ENCODE measurements around the gene PROX1. TPM values are rescaled to one million over a fixed set of nuclear protein-coding genes. Genes with fewer than 3 reads are reported as not detected.

Gene PROX1
- total RNA-seq, 2 donors from 2014 or later = not detected

DNA sequence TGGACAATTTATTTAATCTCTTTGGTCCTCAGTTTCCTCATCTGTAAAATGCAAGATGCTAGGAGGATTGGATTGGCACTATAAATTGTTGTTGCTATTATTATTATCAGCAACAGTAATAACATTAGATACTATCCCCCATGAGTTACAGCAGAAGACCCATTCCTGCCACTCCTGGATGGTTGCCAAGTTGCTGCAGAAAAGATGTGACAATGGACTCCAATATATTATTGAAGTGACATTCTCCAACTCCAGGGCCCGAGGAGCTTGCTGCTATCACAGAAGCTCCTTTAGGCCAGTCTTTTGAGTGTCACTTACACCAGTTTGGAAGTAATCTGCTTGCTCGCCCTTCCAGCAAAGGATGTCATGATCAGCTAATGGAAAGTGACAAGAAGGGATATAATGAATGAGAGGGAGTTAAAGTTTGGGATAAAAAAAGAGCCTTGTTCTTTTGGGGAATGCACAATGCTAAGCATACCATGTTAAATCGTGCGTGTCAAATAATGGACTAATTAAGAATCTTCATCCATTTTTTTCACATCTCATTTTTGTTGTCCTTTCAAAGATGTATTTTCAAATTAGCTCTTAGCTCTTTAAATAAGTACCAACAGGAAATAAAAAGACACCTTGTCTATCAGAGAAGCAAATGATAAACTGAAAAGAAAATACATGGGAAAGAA lies 19.5 kb upstream of the PROX1 start:
- no peak for ATAC-seq
- no peak overlapping the region for H3K27ac Mint-ChIP-seq

DNA sequence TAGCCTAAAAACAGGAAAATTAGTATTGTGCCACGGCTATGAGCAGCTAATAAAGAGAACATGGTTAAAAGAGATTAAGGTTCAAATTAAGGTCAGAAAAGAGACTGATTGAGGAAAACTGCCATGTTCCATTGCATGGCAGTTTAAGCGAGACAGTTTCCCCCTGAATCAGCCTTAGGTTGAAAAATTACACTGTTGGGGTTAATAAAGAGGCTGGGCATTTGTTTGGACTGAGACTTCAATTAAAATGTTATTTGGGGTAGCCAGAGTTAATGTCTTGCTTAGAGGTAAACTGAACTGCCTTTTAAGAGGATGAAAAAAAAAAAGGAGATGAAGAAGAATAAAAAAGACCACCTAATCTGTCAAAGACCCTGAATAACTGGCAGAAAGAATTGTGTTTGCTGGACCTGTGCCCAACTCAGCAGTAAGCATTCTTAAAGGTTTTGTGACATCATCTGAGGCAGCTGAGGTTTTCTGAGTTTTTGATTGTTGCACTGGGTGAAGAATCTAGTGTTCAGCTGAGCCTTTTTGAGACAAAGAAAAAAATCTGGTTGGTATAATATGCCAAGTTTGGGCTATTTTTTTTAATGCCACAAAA lies 17.7 kb upstream of the PROX1 start:
- Mint-ChIP-seq H3K36me3 (ENCODE audit: low read depth) (no peaks in the 10 kb centered on the region), H3K27me3 (peaks cover 11% of the 10 kb centered on the region), H3K4me1 (no peaks in the 10 kb centered on the region), H3K4me3 (no peak overlapping the region), H3K27ac (no peak overlapping the region)
- ATAC-seq (no peak), DNase-seq (no peak)
- H3K9me3 ChIP-seq (ENCODE audit: control insufficient read depth, low read length, poor library complexity, severe bottlenecking) = no peaks in the 10 kb centered on the region

More for the DNA sequence above, 19.5 kb upstream of the PROX1 start:
- no peaks in the 10 kb centered on the region for H3K4me1 Mint-ChIP-seq
- DNase-seq = no peak
- no peaks in the 10 kb centered on the region for H3K9me3 ChIP-seq (ENCODE audit: control insufficient read depth, low read length, poor library complexity, severe bottlenecking)
- H3K27me3 Mint-ChIP-seq = peaks cover 11% of the 10 kb centered on the region
- H3K36me3 Mint-ChIP-seq (ENCODE audit: low read depth) = no peaks in the 10 kb centered on the region
- no peak overlapping the region for H3K4me3 Mint-ChIP-seq

DNA sequence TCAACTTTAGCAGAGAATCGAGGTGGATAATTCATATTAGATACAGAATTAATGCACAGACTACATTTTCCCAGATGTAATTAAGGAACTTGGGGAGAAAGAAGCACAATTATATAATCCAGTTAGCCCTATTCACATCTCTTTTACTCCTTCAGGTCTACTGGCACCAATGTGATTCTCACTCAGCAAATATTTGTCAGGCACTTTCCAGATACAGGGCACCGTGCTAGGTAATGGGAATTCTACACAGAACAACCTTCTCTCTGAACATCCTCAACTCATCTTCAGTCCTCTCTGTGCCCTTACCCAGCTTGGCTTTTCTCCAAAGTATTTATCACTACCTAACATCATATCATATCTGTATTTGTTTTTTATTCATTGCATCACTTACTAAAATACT lies 15.6 kb upstream of the PROX1 start:
- no peak overlapping the region for H3K27ac Mint-ChIP-seq

DNA sequence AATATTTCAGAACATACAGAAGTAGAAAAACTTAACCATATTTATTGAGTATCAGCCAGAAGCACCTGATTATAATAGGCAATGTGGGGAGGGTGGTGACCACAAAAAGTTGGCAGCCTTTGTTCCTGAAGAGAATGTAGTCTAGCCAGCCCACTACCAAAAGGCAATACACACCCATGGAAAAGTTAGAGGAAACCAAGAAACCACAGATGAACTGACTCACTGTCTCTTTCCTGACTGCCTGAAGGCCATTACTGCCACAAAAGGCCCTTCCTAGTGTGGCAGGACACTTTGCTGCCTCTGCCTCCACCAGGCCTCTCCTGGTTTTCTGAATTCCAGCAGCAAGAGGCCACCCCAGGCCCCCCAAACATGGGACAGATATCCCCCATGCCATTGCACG lies 14.6 kb upstream of the PROX1 start:
- Mint-ChIP-seq H3K4me1 (no peaks in the 10 kb centered on the region), H3K4me3 (no peak overlapping the region), H3K27me3 (peaks cover 16% of the 10 kb centered on the region), H3K36me3 (ENCODE audit: low read depth) (no peaks in the 10 kb centered on the region), H3K27ac (no peak overlapping the region)
- ATAC-seq = no peak
- DNase-seq = no peak
- no peaks in the 10 kb centered on the region for H3K9me3 ChIP-seq (ENCODE audit: control insufficient read depth, low read length, poor library complexity, severe bottlenecking)

More for the DNA sequence above, 15.6 kb upstream of the PROX1 start:
- Mint-ChIP-seq H3K4me1 (no peaks in the 10 kb centered on the region), H3K36me3 (ENCODE audit: low read depth) (no peaks in the 10 kb centered on the region), H3K4me3 (no peak overlapping the region), H3K27me3 (peaks cover 17% of the 10 kb centered on the region)
- DNase-seq (no peak), ATAC-seq (no peak)
- no peaks in the 10 kb centered on the region for H3K9me3 ChIP-seq (ENCODE audit: control insufficient read depth, low read length, poor library complexity, severe bottlenecking)

- H3K36me3 Mint-ChIP-seq (ENCODE audit: low read depth) = no peaks in the 10 kb centered on the region
- H3K27me3 Mint-ChIP-seq = peaks cover 37% of the 10 kb centered on the region
- no peaks in the 10 kb centered on the region for H3K4me1 Mint-ChIP-seq
- no peak overlapping the region for H3K27ac Mint-ChIP-seq
- DNase-seq (no peak), ATAC-seq (no peak)
- no peak overlapping the region for H3K4me3 Mint-ChIP-seq
- H3K9me3 ChIP-seq (ENCODE audit: control insufficient read depth, low read length, poor library complexity, severe bottlenecking) = no peaks in the 10 kb centered on the region
Observed at GRCh38 chr1:213976665-213977485, 10.9 kb upstream of the PROX1 start.

GRCh38 chr1:213977486-213977842 lies 10.3 kb upstream of the PROX1 start:
- Mint-ChIP-seq H3K4me1 (no peaks in the 10 kb centered on the region), H3K36me3 (ENCODE audit: low read depth) (no peaks in the 10 kb centered on the region), H3K27me3 (peaks cover 41% of the 10 kb centered on the region), H3K27ac (no peak overlapping the region), H3K4me3 (no peak overlapping the region)
- DNase-seq (no peak), ATAC-seq (no peak)
- no peaks in the 10 kb centered on the region for H3K9me3 ChIP-seq (ENCODE audit: control insufficient read depth, low read length, poor library complexity, severe bottlenecking)

DNA sequence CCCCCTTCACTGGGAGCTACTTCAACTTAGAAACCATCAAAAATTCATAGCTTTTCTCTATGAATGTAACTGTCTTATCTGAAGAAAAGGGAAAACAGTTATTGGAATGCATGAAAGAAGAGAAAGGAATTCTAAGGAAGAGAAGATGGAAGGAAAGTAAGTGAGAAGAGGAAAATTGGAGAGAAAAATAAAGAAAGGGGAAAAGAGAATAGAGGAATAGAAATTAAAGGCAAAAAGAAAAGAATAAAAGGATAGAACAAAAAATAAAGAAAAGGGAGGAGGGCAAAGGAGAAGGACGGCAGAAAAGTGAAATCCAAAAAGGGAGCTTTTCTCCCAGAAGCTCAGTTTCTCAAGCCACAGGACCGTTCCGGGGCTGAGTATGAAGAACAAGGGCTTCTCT lies 9.9 kb upstream of the PROX1 start:
- ATAC-seq (no peak), DNase-seq (no peak)
- Mint-ChIP-seq H3K27me3 (peaks cover 41% of the 10 kb centered on the region), H3K36me3 (ENCODE audit: low read depth) (no peaks in the 10 kb centered on the region), H3K4me1 (no peaks in the 10 kb centered on the region), H3K27ac (no peak overlapping the region), H3K4me3 (no peak overlapping the region)
- H3K9me3 ChIP-seq (ENCODE audit: control insufficient read depth, low read length, poor library complexity, severe bottlenecking) = no peaks in the 10 kb centered on the region

DNA sequence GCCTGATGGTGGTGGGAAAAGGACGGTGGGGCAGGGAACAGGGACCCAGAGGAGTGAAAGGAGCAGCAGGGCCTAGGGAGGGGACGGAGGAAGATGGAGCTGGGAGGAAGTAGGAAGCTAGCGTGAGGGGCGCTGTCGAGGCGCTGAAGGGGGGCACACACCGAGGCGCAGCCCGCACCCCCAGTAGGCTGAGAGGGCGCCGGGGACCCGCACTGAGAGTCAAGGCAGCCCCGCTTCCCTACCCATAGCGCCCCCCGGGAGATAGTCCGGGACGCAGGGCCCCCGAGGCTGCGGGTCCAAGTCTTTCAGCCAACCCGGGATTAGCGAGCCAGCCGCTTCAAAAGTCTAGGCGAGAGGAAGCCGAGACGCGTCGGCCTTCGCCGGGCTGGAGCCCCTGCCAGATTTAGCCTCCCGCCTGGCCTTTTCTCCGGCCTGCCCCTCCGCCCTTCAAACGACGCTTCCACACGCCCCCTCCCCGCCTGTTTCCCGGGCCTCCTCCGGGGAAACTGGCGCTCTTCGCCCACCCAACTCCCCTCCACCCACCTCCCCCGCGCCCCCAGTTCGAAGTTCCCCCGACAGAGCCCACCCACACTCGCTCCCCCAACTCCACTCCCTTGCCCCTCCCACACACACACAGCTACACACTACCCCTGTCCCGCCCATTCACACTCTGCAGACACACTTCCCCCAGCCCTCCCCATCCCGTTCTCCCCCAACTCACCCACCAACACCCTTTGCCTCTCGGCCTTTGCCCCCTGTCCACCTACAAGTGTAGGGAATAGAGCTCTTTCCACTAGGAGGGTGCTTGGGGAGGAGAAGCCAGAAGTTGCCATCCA lies 7.8 kb upstream of the PROX1 start:
- H3K36me3 Mint-ChIP-seq (ENCODE audit: low read depth) = peaks cover 2% of the 10 kb centered on the region
- no peak for DNase-seq
- H3K27me3 Mint-ChIP-seq = peaks cover 56% of the 10 kb centered on the region
- H3K4me1 Mint-ChIP-seq = no peaks in the 10 kb centered on the region
- ATAC-seq = no peak
- no peaks in the 10 kb centered on the region for H3K9me3 ChIP-seq (ENCODE audit: control insufficient read depth, low read length, poor library complexity, severe bottlenecking)
- H3K4me3 Mint-ChIP-seq = no peak overlapping the region
- H3K27ac Mint-ChIP-seq = no peak overlapping the region

GRCh38 chr1:213980906-213981305 lies 6.9 kb upstream of the PROX1 start:
- peaks cover 60% of the 10 kb centered on the region for H3K27me3 Mint-ChIP-seq
- H3K36me3 Mint-ChIP-seq (ENCODE audit: low read depth) = peaks cover 2% of the 10 kb centered on the region
- ATAC-seq (no peak), DNase-seq (no peak)
- H3K27ac Mint-ChIP-seq = no peak overlapping the region
- H3K9me3 ChIP-seq (ENCODE audit: control insufficient read depth, low read length, poor library complexity, severe bottlenecking) = no peaks in the 10 kb centered on the region
- H3K4me1 Mint-ChIP-seq = no peaks in the 10 kb centered on the region
- no peak overlapping the region for H3K4me3 Mint-ChIP-seq

GRCh38 chr1:213982289-213982671 lies 5.5 kb upstream of the PROX1 start:
- no peak overlapping the region for H3K27ac Mint-ChIP-seq
- H3K4me3 Mint-ChIP-seq = no peak overlapping the region
- no peaks in the 10 kb centered on the region for H3K4me1 Mint-ChIP-seq
- no peak for ATAC-seq
- no peaks in the 10 kb centered on the region for H3K9me3 ChIP-seq (ENCODE audit: control insufficient read depth, low read length, poor library complexity, severe bottlenecking)
- DNase-seq = no peak
- peaks cover 72% of the 10 kb centered on the region for H3K27me3 Mint-ChIP-seq
- peaks cover 3% of the 10 kb centered on the region for H3K36me3 Mint-ChIP-seq (ENCODE audit: low read depth)

- H3K36me3 Mint-ChIP-seq (ENCODE audit: low read depth) = peaks cover 3% of the 10 kb centered on the region
- H3K27me3 Mint-ChIP-seq = peaks cover 76% of the 10 kb centered on the region
- no peak overlapping the region for H3K4me3 Mint-ChIP-seq
- ATAC-seq (no peak), DNase-seq (no peak)
- peaks cover 3% of the 10 kb centered on the region for H3K4me1 Mint-ChIP-seq
- H3K9me3 ChIP-seq (ENCODE audit: control insufficient read depth, low read length, poor library complexity, severe bottlenecking) = no peaks in the 10 kb centered on the region
- no peak overlapping the region for H3K27ac Mint-ChIP-seq
Observed at GRCh38 chr1:213982672-213983492, 4.9 kb upstream of the PROX1 start.

DNA sequence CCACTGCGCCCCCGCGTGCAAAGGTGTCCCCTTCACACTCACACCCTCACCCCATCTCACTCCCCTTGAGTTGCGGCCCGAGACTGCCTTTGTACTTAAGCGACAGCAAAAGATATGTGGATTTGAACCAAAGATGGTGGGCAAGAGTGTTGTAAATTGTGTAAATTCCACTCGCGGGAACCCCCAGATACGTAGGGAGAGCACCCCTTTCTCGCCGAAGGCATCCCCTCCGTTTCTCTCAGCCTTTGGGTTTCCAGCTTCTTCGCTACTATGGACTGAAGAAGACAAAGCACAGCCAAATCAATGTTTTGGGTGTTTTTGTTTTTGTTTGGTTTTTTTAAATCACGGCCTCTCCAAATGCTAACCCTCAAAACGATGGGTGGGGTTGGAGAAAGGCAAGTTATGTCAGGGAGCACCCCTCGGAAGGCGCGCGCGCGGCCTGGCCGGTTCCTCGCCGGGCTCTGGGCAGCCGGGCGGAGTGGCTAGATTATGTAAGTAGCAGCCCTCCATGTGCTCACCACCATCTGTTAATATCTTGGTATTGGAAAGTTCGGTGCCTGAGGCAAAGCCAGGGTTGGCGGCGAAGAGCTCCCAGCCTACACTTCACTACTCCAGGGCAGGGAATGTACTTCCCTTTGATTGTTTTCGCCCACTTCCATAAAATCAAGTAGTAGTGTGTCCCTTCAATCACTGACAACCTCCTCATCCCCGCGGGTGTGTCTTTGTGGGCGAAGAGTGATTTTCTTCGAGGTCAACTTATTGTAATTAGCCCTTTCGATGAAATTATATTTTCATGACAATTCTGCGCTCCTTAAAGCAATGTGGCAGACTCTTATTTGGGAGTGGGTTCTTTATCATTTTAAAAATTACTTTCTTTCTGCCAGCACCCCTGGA lies 4.0 kb upstream of the PROX1 start:
- Mint-ChIP-seq H3K27ac (no peak overlapping the region), H3K4me3 (no peak overlapping the region), H3K4me1 (peaks cover 11% of the 10 kb centered on the region), H3K36me3 (ENCODE audit: low read depth) (peaks cover 5% of the 10 kb centered on the region), H3K27me3 (peaks cover 82% of the 10 kb centered on the region)
- H3K9me3 ChIP-seq (ENCODE audit: control insufficient read depth, low read length, poor library complexity, severe bottlenecking) = peaks cover 2% of the 10 kb centered on the region
- ATAC-seq = no peak
- no peak for DNase-seq
